Spinal cord (tissue), 10 donors: ENCODE measurements around the gene CCDC83. TPM values are rescaled to one million over a fixed set of nuclear protein-coding genes. Genes with fewer than 3 reads are reported as not detected.
"Not testable (repeated sequence)": the region's sequence is repeated elsewhere in the genome, so short reads cannot be mapped to it uniquely, and the experiment has no call there.

Experiments used
- DNase-seq, 6 donors: peaks; one replicate each; pipeline versions ENCODE4 v3.0.0 to v3.0.0-alpha.2; 2013 to 2015; ENCODE audit warnings: low spot score in 6 of 6, low read depth in 4 of 6
- H3K27ac ChIP-seq: one replicate; pipeline ENCODE4 v1.5.1; 2013; ENCODE audit warnings: low read depth, low read length, control low read depth
- H3K27me3 ChIP-seq: one replicate; pipeline ENCODE4 v1.6.1; 2013; ENCODE audit warnings: low read length; ENCODE audit not compliant: control insufficient read depth, insufficient read depth
- H3K36me3 ChIP-seq: one replicate; pipeline ENCODE4 v1.6.1; 2013; ENCODE audit warnings: low read length; ENCODE audit not compliant: control insufficient read depth, insufficient read depth
- H3K4me1 ChIP-seq: one replicate; pipeline ENCODE4 v1.6.1; 2013; ENCODE audit warnings: low read length; ENCODE audit not compliant: control insufficient read depth, insufficient read depth
- H3K4me3 ChIP-seq: one replicate; pipeline ENCODE4 v1.5.1; 2013; ENCODE audit warnings: low read depth, low read length, control low read depth
- H3K9me3 ChIP-seq: one replicate; pipeline ENCODE4 v1.6.1; 2013; ENCODE audit warnings: low read length; ENCODE audit not compliant: control insufficient read depth, insufficient read depth
- WGBS: methylation state at CpG from one replicate; pipeline ENCODE4 v1.1.5; 2013; ENCODE audit warnings: missing lambda C conversion rate; ENCODE audit not compliant: insufficient coverage; 5-methylcytosine and 5-hydroxymethylcytosine counted together
- polyA plus RNA-seq, 2 donors: library from polyadenylated mRNA; unstranded; fragments of 120-200 nt; gene quantifications; one replicate each; pipeline ENCODE4 v1.2.1, GENCODE V29; 2013; ENCODE audit not compliant: insufficient read length in 2 of 2
- total RNA-seq, 2 donors: library from RNA; depleted of rRNA in 1 of 2; stranded (reverse); fragments of 120-200 nt in 1 of 2; fragments of >200 nt in 1 of 2; gene quantifications; one replicate each; pipeline versions ENCODE4 v1.2.3 to v1.2.4, GENCODE V29; 2013 to 2014
- donor health status: healthy.

Gene CCDC83
- total and polyA plus RNA-seq, 4 donors, result not detected

DNA sequence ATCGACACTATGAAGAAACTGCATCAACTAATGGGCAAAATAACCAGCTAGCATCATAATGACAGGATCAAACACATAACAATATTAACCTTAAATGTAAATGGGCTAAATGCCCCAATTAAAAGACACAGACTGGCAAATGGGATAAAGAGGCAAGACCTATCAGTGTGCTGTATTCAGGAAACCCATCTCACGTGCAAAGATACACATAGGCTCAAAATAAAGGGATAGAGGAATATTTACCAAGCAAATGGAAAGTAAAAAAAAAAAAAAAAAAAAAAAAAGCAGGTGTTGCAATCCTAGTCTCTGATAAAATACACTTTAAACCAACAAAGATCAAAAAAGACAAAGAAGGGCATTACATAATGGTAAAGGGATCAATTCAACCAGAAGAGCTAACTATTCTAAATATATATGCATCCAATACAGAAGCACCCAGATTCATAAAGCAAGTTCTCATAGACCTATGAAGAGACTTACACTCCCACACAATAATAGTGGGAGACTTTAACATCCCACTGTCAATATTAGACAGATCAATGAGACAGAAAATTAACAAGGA, 71.6 kb downstream of the CCDC83 start:
- DNase-seq, H3K9me3 ChIP-seq, H3K36me3 ChIP-seq, H3K4me3 ChIP-seq, H3K4me1 ChIP-seq, H3K27me3 ChIP-seq, H3K27ac ChIP-seq: not testable (repeated sequence)
- WGBS, result no CpG with 5 or more reads among the region's 2 CpGs

DNA sequence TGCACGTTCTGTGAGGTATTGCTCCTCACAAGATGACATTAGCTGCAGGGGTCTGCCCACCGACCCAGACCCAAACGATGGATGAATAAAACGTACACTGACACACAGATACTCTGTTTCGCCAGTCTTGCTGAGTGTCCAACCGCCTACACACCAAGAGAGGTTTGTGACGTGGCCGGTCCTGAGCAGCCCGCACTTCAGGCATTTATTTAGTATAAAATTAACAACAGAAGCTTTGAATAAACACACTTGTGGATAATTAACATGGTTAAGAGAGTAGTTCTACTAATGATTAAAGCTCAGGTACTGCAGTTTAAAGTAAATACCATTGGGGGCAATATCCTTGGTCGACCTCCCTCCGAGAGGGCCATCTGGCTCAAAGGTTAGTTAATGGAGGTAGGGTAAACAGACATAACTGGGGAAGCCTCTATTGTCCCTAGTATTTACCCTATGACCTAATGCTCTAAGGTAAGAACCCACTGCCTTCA, 75.7 kb downstream of the CCDC83 start:
- no peak for DNase-seq
- H3K9me3 ChIP-seq, result no peaks in the 10 kb centered on the region
- WGBS, result 87% methylated on average over 4 of the region's 11 CpGs
- H3K4me1 ChIP-seq, result peaks cover 3% of the 10 kb centered on the region
- no peaks in the 10 kb centered on the region for H3K36me3 ChIP-seq
- no peak overlapping the region for H3K27ac ChIP-seq
- no peaks in the 10 kb centered on the region for H3K27me3 ChIP-seq
- no peak overlapping the region for H3K4me3 ChIP-seq

DNA sequence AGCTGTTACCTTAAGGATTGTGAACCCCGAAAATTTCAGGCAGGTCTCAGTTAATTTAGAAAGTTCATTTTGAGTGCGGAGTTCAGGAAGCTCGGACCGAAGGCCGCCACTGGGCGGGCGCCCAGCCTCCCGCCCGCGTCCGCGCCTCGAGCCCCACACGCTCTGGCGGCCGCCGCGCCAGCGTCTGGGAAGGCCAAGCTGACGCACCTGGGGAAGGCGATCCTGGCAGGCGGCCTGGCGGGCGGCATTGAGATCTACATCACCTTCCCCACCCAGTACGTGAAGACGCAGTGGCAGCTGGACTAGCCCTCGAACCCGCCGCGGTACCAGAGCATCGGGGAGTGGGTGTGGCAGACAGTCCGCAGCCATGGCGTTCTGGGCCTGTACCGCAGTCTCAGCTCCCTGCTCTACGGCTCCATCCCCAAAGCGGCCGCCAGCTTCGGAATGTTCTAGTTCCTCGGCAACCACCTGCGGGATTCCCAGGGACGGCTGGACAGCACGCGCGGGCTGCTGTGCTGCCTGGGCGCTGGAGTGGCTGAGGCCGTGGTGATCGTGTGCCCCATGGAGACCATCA, 79.5 kb downstream of the CCDC83 start:
- no peaks in the 10 kb centered on the region for H3K36me3 ChIP-seq
- no peak overlapping the region for H3K27ac ChIP-seq
- H3K4me3 ChIP-seq, result no peak overlapping the region
- DNase-seq, result no peak
- no peaks in the 10 kb centered on the region for H3K9me3 ChIP-seq
- H3K4me1 ChIP-seq, result peaks cover 3% of the 10 kb centered on the region
- 41% methylated on average over 47 of the region's 47 CpGs for WGBS
- no peaks in the 10 kb centered on the region for H3K27me3 ChIP-seq

DNA sequence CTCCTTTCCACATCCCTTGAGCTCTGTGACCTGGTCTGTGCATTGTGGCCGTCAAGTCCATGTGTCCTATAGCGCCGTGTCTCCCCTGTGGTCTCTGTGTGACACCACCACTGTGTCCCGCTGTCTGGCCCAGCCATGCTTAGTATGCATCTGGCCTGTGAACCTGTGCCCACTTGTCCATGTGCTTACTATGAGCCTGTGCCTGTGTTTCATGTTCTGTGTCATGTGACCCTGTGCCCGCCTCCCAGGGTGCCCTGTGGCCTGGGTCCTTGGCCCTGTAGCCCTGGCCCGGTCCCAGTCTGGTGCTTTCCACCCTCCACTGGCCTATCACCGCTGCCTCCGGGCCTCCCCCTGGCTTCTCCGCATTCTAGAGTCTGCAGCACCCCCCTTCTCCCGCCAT, 80.6 kb downstream of the CCDC83 start:
- Histone ChIP-seq H3K27me3 (no peaks in the 10 kb centered on the region), H3K4me1 (peaks cover 3% of the 10 kb centered on the region), H3K9me3 (no peaks in the 10 kb centered on the region), H3K4me3 (no peak overlapping the region), H3K27ac (no peak overlapping the region), H3K36me3 (no peaks in the 10 kb centered on the region)
- DNase-seq, result no peak
- WGBS, result 96% methylated on average over 10 of the region's 10 CpGs

DNA sequence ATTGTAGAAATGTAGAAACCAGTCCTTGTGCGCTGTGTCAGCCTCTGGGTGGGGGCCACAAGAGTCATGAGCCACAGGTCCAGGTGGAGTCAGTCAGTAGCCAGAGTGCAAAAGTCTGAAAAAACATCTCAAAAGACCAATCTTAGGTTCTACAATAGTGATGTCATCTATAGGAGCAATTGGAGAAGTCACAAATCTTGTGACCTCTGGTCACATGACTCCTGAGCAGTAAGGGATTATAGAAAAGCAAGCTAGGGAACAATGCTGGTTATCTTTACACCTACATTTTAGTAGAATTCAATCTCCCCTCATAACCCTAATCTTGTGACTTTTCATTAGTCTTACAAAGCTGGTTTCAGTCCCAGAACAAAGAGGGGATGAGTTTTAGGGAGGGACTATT, 82.7 kb downstream of the CCDC83 start:
- no peaks in the 10 kb centered on the region for H3K36me3 ChIP-seq
- 86% methylated on average over 1 of the region's 1 CpG for WGBS

DNA sequence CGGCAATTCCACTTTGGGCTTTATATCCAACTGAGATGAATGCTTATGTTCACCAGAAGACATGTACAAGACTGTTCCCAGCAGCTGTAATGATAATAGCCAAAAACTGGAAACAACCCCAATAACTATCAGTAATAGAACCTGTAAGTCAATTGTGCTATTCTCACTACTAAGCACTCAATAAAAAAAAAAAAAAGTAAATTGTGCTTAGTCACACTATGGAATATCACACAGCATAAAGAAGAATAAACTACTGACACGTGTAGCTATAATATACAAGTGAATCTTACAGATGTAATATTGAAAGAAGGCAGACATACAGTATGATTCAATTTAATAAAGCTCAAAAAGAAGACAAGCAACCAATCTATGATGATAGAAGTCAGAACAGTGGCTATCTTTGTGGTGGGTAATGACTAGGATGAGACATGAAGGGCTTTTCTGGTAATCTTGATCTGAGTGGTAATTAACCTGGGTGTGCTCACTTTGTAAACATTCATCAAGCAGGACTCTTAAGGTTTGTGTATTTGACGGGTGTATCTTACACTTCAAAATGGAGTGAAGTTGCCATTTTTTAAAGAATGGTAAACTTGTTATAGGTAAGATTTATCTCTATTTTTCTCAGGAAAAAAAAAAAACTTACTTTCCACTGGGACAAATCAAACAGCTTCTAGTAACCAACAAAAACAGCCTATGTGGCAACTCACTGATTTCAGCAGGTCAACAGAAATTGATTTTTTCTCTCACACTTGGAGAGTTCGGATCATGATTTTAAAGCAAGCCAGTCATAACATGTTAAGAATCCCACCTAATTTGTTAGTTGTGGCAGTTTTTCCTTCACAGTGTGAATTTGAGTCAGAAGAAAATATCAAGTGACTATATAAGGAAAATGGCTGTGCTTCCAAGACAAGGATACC, 84.2 kb downstream of the CCDC83 start:
- no peaks in the 10 kb centered on the region for H3K36me3 ChIP-seq
- no peaks in the 10 kb centered on the region for H3K9me3 ChIP-seq
- no peak overlapping the region for H3K27ac ChIP-seq
- peaks cover 3% of the 10 kb centered on the region for H3K4me1 ChIP-seq
- no peak for DNase-seq
- no peak overlapping the region for H3K4me3 ChIP-seq
- no peaks in the 10 kb centered on the region for H3K27me3 ChIP-seq
- no CpG with 5 or more reads among the region's 4 CpGs for WGBS

More for the DNA sequence above, 82.7 kb downstream of the CCDC83 start:
- Histone ChIP-seq H3K27me3 (no peaks in the 10 kb centered on the region), H3K4me1 (peaks cover 3% of the 10 kb centered on the region), H3K9me3 (no peaks in the 10 kb centered on the region), H3K4me3 (no peak overlapping the region), H3K27ac (no peak overlapping the region)
- no peak for DNase-seq

DNA sequence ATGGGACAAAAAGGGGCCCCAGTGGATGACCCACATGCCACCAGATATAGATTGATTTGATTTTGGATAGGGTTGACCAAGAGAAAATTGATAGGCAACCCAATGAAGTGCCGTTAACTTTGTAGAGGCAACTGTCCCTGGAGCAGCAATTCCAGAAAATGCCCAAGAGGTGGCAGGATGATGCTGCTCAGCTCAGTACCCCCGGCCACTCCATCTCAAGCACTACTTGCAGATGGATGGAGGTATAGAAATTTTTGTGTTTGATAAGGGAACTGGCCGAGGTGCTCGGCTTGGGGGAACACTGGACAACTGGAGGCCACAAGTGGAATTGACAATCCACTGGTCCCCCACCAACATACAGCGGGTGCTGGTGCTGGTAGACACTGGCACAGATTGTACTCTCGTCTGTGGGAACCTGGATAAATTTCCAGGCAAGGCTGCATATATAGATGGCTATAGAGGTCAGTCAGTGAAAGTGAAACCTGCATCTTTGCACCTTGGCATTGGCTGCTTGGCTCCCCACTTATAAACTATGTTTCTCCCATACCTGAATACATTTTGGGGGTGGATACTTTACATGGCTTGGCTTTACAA, 86.3 kb downstream of the CCDC83 start:
- no peak overlapping the region for H3K27ac ChIP-seq
- no peaks in the 10 kb centered on the region for H3K9me3 ChIP-seq
- no peak overlapping the region for H3K4me3 ChIP-seq
- 73% methylated on average over 5 of the region's 6 CpGs for WGBS
- H3K27me3 ChIP-seq, result no peaks in the 10 kb centered on the region
- no peaks in the 10 kb centered on the region for H3K36me3 ChIP-seq
- DNase-seq, result peak in 1 of 6 donors; percentile 33
- no peaks in the 10 kb centered on the region for H3K4me1 ChIP-seq

DNA sequence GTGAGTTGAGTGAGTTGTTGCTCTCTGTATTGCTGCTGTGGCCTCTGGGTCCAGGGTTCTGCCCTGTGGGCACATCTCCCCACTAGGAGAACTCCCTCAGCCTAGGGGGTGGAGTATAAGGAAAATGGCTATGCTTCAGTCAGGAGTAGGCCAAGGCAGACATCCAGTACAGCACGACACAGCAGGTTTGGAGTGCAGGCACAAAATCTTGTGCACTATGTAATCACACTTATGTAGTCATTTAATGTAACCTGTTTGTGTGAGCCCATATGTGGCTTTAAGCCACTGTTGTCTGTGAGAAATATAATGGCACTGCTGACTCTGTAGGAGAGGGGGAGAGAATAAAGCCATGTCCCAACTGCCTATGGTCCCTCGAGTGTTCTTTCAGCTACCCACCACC, 90.1 kb downstream of the CCDC83 start:
- no peaks in the 10 kb centered on the region for H3K9me3 ChIP-seq
- H3K27me3 ChIP-seq, result no peaks in the 10 kb centered on the region
- no peak overlapping the region for H3K27ac ChIP-seq
- H3K36me3 ChIP-seq, result no peaks in the 10 kb centered on the region
- DNase-seq, result no peak
- H3K4me3 ChIP-seq, result no peak overlapping the region
- no peaks in the 10 kb centered on the region for H3K4me1 ChIP-seq
- WGBS, result no CpG with 5 or more reads among the region's 2 CpGs

DNA sequence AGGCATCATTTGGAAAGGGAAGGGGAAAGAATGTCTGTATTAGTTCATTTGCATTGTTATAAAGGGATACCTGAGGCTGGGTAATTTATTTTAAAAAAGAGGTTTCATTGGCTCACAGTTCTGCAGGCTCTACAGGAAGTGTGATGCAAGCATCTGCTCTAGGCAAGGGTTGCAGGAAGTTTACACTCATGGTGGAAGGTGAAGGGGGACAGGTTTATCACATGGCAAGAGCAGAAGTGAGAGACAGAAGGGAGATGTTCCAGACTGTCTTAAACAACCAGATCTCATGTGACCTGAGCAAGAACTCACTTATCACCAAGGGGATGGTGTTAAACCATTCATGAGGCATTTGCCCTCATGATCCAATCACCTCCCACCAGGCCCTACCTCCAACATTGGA, 90.6 kb downstream of the CCDC83 start:
- Histone ChIP-seq H3K9me3 (no peaks in the 10 kb centered on the region), H3K27me3 (no peaks in the 10 kb centered on the region), H3K36me3 (no peaks in the 10 kb centered on the region), H3K4me3 (no peak overlapping the region), H3K27ac (no peak overlapping the region), H3K4me1 (no peaks in the 10 kb centered on the region)
- no peak for DNase-seq
